HEK293T (cell line): Measurements from ENCODE around the gene FPR3.

Experiments
- CTCF ChIA-PET: fragments of 350-600 bp; formaldehyde crosslinking; extraction: SDS; loops from one replicate; lab custom pipeline; 2021; ENCODE audit warnings: antibody characterized with exemption, inconsistent platforms; lab: Yijun Ruan, JAX
- POLR2A ChIA-PET: fragments of 350-600 bp; formaldehyde crosslinking; extraction: SDS; loops from one replicate; lab custom pipeline; 2020; ENCODE audit warnings: antibody characterized with exemption, inconsistent platforms; lab: Yijun Ruan, JAX
- DNase-seq: peaks from one replicate; pipeline ENCODE4 v3.0.0; 2012; ENCODE audit warnings: mixed read lengths; ENCODE audit errors: extremely low spot score
- ARNT ChIP-seq: fragments of 450-650 bp; IDR thresholded peaks from 2 replicates; pipeline ENCODE4 v1.6.1; 2017; ENCODE audit warnings: mild to moderate bottlenecking
- BHLHE40 ChIP-seq: fragments of 450-650 bp; IDR thresholded peaks from 2 replicates; pipeline ENCODE4 v1.6.1; 2016; ENCODE audit warnings: mild to moderate bottlenecking, moderate library complexity, borderline replicate concordance
- CTBP1 ChIP-seq: fragments of 450-650 bp; IDR thresholded peaks from 2 replicates; pipeline ENCODE4 v1.6.1; 2016; ENCODE audit warnings: borderline replicate concordance
- ELF4 ChIP-seq: fragments of 450-650 bp; IDR thresholded peaks from 2 replicates; pipeline ENCODE4 v1.6.1; 2017; ENCODE audit warnings: antibody characterized with exemption
- FOXA1 ChIP-seq: fragments of 450-650 bp; IDR thresholded peaks from 2 replicates; pipeline ENCODE4 v1.6.1; 2016; ENCODE audit warnings: mild to moderate bottlenecking
- FOXK2 ChIP-seq: fragments of 450-650 bp; IDR thresholded peaks from 2 replicates; pipeline ENCODE4 v1.6.1; 2016; ENCODE audit warnings: mild to moderate bottlenecking
- FOXM1 ChIP-seq: fragments of 450-650 bp; IDR thresholded peaks from 2 replicates; pipeline ENCODE4 v1.6.1; 2017; ENCODE audit warnings: mild to moderate bottlenecking, borderline replicate concordance
- HDGF ChIP-seq: fragments of 450-650 bp; IDR thresholded peaks from 2 replicates; pipeline ENCODE4 v1.6.1; 2017; ENCODE audit warnings: antibody characterized with exemption, borderline replicate concordance
- L3MBTL2 ChIP-seq: fragments of 450-650 bp; conservative IDR thresholded peaks from 2 replicates; pipeline ENCODE4 v1.6.1; 2016; ENCODE audit warnings: mild to moderate bottlenecking
- LEF1 ChIP-seq: fragments of 450-650 bp; IDR thresholded peaks from 2 replicates; pipeline ENCODE4 v1.6.1; 2017; ENCODE audit warnings: mild to moderate bottlenecking, borderline replicate concordance
- NFRKB ChIP-seq: fragments of 450-650 bp; IDR thresholded peaks from 2 replicates; pipeline ENCODE4 v1.6.1; 2016; ENCODE audit warnings: mild to moderate bottlenecking, moderate library complexity
- SP1 ChIP-seq: fragments of 450-650 bp; IDR thresholded peaks from 2 replicates; pipeline ENCODE4 v1.6.1; 2017
- SUZ12 ChIP-seq: fragments of 450-650 bp; IDR thresholded peaks from 2 replicates; pipeline ENCODE4 v1.6.1; 2016; ENCODE audit warnings: mild to moderate bottlenecking
- TARDBP ChIP-seq: fragments of 450-650 bp; IDR thresholded peaks from 2 replicates; pipeline ENCODE4 v1.6.1; 2016
- ZNF384 ChIP-seq: fragments of 450-650 bp; IDR thresholded peaks from 2 replicates; pipeline ENCODE4 v1.6.1; 2016
- TF ChIP-seq, protein P1 (sequence below): fragments of 450-650 bp; IDR thresholded peaks from 2 replicates; pipeline ENCODE4 v1.6.1; 2016

Gene FPR3, protein sequence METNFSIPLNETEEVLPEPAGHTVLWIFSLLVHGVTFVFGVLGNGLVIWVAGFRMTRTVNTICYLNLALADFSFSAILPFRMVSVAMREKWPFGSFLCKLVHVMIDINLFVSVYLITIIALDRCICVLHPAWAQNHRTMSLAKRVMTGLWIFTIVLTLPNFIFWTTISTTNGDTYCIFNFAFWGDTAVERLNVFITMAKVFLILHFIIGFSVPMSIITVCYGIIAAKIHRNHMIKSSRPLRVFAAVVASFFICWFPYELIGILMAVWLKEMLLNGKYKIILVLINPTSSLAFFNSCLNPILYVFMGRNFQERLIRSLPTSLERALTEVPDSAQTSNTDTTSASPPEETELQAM

DNA sequence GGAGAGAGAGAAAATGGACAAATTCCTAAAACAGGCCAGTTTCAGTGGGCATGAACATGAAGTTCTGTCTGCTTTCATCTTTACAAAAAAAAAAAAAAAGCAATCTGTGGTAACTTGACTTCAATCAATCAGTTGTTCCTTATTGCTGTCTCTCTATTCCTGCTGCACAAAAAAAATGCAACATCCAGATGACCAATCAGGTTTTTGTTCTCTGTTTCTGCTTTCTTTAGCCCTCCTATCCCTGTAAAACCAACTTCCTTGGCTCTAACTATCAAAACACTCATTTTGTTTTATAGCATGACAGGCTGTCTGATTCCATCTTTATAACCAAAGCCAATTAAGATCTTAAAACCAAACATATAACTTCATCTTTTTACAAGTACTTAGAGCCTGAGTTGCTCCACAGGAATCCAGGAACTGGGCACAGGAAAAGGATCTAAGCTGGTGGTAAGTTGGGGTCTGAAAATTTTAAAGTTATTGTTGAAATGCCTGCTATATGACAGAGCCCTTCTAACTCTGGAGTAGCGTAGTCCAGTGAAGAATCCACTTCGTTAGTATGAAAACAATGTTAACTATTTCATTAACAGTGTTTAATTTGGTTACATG, at the start of gene FPR3:
Gene FPR3, plus strand, starts transcription at position 273 of the 606 bp plus-strand sequence. CDS start 28,592 bp downstream, outside the sequence.
- TF ChIP-seq FOXK2: no peak
- TF ChIP-seq LEF1: no peak
- no peak for TF ChIP-seq HDGF
- no peak for TF ChIP-seq NFRKB
- no peak for TF ChIP-seq ZNF384
- DNase-seq: no peak
- POLR2A ChIA-PET: no interaction called here
- CTCF ChIA-PET: no interaction called here

DNA sequence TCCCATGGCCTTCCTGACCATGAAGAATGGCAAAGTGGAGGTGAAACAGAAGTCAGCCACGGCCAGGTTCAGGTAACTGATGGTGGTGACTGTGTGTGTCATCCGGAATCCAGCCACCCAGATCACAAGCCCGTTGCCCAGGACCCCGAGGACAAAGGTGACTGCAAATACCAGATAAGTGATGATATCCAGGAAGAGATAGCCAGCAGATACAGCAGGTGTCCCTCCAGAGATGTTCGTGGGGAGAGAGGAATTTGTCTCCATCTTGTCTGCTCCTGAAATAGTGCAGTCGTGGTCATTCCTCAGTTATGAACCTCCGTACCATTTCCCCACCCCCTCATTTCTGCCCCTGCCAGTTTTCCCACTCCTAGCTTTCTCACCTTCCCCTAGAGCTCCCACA, 48.2 kb upstream of the FPR3 start:
- TF ChIP-seq FOXA1 (no peak), ARNT (no peak)
- ChIA-PET CTCF (no interaction called here), POLR2A (no interaction called here)
- no peak for DNase-seq

DNA sequence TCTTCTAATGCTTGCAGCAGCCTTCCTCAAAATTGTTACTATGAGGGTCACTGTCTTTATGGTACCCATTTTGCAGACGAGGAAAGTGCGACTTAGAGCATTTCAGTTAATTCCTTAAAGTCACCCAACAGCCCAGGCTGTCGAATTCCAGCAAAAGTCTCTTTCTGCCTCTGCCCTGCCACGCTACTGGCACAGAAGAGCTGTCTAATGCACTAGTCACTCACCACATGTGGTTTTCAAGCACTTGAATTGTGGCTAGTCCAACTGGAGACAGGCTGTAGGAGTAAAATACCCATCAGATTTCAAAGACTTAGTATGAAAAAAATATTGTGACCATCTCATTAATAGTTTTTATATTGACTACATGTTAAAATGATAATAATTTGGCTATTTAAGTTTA, 45.0 kb upstream of the FPR3 start:
- DNase-seq: no peak
- ChIA-PET CTCF (no interaction called here), POLR2A (no interaction called here)
- TF ChIP-seq HDGF: no peak
- TF ChIP-seq TARDBP: no peak
- TF ChIP-seq BHLHE40: no peak
- no peak for TF ChIP-seq SP1
- TF ChIP-seq NFRKB: no peak
- no peak for TF ChIP-seq FOXK2
- TF ChIP-seq, protein P1, sequence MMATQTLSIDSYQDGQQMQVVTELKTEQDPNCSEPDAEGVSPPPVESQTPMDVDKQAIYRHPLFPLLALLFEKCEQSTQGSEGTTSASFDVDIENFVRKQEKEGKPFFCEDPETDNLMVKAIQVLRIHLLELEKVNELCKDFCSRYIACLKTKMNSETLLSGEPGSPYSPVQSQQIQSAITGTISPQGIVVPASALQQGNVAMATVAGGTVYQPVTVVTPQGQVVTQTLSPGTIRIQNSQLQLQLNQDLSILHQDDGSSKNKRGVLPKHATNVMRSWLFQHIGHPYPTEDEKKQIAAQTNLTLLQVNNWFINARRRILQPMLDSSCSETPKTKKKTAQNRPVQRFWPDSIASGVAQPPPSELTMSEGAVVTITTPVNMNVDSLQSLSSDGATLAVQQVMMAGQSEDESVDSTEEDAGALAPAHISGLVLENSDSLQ: no peak
- TF ChIP-seq SUZ12: no peak
- TF ChIP-seq FOXM1: no peak
- no peak for TF ChIP-seq FOXA1
- no peak for TF ChIP-seq ELF4

DNA sequence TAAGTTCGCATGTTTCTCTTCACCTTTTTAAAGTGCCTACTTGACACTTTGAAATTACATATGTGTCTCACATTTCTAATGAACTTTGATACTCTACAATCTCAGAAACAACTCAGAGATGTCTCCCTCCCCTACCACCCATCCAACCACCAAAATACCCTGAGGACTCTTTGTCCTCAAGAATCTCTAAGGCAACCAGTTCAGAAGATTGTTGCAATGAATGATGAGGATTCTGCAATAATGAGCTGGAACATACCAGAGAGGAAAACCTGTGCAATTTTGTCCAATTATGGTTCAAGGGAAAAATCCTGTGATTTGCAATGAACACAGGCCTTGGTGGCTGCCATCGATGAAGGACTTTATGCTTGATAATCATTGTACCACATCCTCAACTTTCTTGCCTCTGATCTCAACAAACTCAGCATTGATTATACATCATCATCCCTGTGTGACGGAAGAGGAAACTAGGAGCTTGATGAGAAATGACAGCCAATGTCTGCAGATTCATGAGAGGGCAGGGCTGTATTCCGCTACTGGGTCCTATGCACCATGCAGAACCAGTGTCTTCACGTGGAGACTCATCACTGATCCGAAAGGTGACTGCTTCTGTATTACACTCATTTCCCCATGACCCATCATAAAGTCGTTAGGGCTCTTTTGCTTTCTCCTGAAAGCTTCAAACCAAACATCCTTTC, 44.4 kb upstream of the FPR3 start:
- no peak for TF ChIP-seq CTBP1
- TF ChIP-seq FOXA1: no peak
- POLR2A ChIA-PET: no interaction called here
- DNase-seq: no peak
- CTCF ChIA-PET: no interaction called here

DNA sequence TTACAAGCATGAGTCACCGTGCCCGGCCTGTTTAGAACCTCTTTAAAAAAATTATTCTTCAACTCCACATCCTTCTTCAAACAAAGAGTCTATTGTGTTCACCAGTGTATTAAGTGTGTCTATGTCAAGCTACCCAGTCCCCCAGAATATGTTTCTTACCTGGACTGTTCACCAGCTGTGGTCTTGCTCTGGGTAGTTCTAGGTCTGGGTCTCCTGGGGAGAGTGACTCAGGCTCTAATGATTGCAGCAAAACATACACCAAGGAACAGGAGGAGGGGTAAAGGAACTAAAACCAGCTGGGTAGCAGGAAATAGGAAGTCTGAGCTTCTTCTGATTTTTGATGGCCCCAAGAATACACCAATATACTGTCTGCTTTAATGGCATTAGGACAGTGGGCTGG, 43.3 kb upstream of the FPR3 start, which contains the start of gene FPR1:
Gene FPR1, minus strand, starts transcription at position 224 of the 400 bp plus-strand sequence. CDS start 4,884 bp downstream, outside the sequence.
- CTCF ChIA-PET: no interaction called here
- TF ChIP-seq FOXM1: no peak
- TF ChIP-seq FOXA1: no peak
- no peak for TF ChIP-seq SUZ12
- no peak for TF ChIP-seq TARDBP
- POLR2A ChIA-PET: no interaction called here
- DNase-seq: no peak

DNA sequence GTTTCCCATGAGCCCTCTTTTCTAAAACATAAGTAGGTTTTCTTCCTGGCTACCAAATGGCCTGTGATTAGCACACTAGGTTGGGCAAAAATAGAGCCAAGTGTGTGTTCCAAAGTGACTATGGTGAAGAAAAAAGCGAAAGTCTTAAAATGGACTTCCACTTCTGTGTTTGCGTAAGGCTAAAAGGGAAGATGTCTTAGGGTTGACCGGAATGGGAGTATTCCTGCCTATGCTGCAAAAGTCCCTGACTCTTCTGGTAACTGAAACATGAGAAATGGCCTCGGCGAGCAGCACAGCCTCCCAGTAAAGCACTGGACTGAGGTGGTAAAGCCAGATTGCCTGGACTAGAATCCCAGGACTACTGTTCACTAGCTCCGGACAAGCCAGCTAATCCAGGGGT, 40.8 kb upstream of the FPR3 start:
- DNase-seq: no peak
- TF ChIP-seq CTBP1 (no peak), BHLHE40 (no peak), SP1 (no peak), LEF1 (no peak), TARDBP (no peak), L3MBTL2 (no peak), ZNF384 (no peak), NFRKB (no peak), SUZ12 (no peak), FOXM1 (no peak), FOXK2 (no peak), HDGF (no peak), ARNT (no peak), ELF4 (no peak)
- TF ChIP-seq, protein P1: no peak
- ChIA-PET POLR2A (no interaction called here), CTCF (no interaction called here)

DNA sequence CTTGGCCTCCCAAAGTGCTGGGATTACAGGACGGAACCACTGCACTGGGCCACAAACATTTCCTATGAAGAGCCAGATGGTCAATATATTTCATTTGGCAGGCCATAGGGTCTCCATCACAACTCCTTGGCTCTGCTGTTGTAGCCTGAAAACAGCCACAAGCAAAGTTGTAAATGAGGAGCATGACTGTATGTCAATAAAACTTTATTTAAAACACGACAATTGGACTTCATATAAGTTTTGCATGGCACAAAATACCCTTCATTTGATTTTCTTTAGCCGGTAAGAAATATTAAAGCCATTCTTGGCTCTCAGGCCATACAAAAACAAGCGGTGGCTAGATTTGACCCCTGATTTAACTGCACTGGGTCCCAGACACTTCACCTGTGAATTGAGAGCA, 40.2 kb upstream of the FPR3 start:
- no peak for DNase-seq
- POLR2A ChIA-PET: no interaction called here
- no peak for TF ChIP-seq NFRKB
- no peak for TF ChIP-seq CTBP1
- TF ChIP-seq ARNT: no peak
- TF ChIP-seq ELF4: no peak
- no peak for TF ChIP-seq ZNF384
- TF ChIP-seq FOXK2: no peak
- TF ChIP-seq FOXM1: no peak
- TF ChIP-seq, protein P1: no peak
- TF ChIP-seq SUZ12: no peak
- no peak for TF ChIP-seq L3MBTL2
- no peak for TF ChIP-seq HDGF
- no peak for TF ChIP-seq FOXA1
- TF ChIP-seq LEF1: no peak
- no peak for TF ChIP-seq SP1
- TF ChIP-seq TARDBP: no peak
- TF ChIP-seq BHLHE40: no peak
- CTCF ChIA-PET: no interaction called here
